Measurements from ENCODE around the gene ABCG1. TPM values are rescaled to one million over a fixed set of nuclear protein-coding genes. Genes with fewer than 3 reads are reported as not detected.

The ABCG1 gene
- total RNA-seq, 1 donor = 33.0 TPM

DNA sequence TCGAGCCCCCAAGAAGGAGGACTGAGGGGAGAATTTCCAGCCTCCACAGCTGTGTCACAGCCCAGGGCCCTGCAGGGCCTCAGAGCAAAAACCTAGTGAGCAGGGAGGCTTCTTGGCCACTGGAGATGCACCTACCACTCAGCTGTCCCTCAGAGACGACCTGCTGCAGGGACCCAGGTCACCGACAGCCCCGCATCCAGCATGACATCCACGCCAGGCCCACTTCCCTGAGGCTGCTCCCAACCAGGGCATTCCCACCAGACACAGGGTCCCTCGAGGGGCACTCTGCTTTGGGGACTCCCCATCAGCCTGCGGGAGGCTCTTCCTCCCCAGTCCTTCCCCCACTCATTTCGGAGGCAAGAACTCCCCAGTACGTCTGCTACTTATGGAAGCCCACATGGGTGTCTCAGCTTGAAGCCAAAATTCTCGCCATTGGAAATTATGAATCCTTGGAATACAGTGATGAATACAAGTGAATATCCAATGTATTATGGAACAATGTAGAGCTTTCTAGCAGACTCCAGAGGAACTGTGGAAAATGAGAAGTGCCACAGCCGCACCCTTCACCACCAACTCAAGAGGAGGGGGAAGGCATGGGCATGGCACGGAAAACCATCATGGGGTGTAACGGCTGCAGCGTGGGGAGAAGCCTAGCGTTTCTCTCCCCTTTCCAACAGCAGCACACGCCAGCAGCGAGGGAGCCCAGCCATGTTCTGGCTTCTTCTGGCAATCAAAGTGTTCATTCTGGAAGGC is 89.4 kb downstream of the ABCG1 start:
- H3K4me1 ChIP-seq (ENCODE audit: insufficient read depth, low read length) = peaks cover 28% of the 10 kb centered on the region
- H3K4me3 ChIP-seq (ENCODE audit: low read length) = no peak overlapping the region
- H3K27me3 ChIP-seq (ENCODE audit: insufficient read depth, low read length) = no peaks in the 10 kb centered on the region
- no peaks in the 10 kb centered on the region for H3K9me3 ChIP-seq (ENCODE audit: low read depth, low read length)

DNA sequence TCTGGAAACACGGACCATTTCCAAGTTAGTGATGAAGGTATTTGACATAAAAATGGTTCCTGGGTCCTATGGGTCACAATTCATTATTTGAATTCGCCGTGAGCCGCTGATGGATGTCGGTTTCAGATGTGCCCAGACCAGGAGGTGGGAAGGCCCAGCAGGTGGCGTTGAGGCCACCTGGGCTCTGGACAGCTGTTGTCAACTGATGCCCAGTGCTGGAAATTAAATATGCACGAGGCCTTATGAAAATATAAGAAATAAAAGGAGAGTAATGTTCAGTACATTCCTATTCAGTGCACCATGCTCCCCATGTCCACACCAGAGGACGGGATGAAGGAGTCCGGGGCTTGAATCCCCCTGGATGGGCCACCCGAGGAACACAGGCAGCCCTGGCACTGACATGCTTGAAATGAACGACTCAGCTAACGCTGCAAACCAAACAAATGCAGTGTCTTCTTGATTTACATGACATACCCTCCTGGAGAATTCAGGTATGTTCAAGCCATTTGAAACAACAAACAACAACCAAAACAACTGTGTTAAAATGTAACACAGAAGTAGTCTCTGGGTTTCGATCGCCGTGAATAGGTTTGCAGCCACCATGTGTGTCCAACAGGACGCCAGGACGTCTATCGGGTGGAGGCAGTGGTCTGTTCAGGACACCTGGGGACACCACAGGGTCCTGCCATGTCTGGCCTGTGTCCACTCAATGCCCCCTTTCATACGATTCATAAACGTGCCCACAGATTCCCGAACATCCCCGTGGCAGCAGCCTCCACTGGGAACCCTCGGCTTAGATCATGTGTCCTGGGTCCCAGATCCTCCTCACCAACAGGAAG is 90.2 kb downstream of the ABCG1 start:
- no peak overlapping the region for H3K4me3 ChIP-seq (ENCODE audit: low read length)
- H3K27me3 ChIP-seq (ENCODE audit: insufficient read depth, low read length) = no peaks in the 10 kb centered on the region
- no peaks in the 10 kb centered on the region for H3K9me3 ChIP-seq (ENCODE audit: low read depth, low read length)
- H3K4me1 ChIP-seq (ENCODE audit: insufficient read depth, low read length) = peaks cover 28% of the 10 kb centered on the region

DNA sequence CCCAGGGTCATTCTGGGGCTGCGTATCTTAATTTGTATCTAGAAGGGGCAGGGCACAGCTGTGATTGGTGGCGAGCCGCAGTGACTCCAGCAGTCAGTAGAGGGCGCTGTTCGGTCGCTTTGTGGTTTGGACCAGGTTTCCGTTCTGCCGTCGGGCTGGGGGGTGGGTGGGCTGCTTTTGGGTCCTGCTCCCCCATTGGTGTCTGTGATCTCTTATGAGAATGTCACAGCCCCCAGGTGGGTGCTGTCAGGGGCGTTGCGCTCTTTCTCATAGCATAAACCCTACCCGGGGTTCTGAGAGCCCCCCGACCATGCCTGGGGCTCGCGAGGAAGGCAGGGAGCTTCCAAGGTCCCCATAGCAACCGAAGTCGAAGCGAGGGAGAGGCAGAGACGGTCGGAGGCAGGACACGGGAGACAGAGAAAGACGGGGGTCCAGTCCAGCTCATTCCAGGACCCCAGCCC is 90.8 kb downstream of the ABCG1 start:
- Histone ChIP-seq H3K9me3 (ENCODE audit: low read depth, low read length) (no peaks in the 10 kb centered on the region), H3K27me3 (ENCODE audit: insufficient read depth, low read length) (no peaks in the 10 kb centered on the region), H3K4me3 (ENCODE audit: low read length) (no peak overlapping the region), H3K4me1 (ENCODE audit: insufficient read depth, low read length) (peaks cover 28% of the 10 kb centered on the region)

DNA sequence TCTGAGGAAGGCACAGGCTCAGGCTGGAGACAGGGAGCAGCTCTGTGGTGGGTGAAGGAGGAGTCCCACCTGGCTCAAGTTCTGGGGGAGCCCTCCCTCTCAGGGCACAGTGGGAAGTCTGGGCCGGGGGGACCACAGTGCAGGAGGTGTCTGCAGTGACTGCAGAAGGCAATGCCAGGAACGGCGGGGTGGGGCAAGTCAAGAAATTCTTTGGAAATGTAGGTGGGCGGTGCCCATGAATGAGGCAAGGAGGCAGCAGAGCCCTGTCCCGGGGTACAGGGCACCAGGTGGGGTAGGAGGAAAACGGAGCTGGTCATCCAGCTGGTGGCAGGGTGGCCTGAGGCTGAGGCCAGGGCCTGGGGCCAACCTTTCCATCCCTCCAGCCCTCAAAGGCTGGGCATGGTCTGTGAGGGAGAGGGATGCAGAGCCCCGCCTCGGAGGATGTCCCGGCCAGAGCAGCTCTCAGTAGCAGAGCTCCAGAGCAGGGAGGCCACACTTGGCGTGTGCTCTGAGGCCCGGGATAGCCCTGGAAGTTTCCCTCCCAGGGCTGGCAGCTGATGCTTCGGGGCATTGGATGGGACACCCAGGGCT is 91.6 kb downstream of the ABCG1 start:
- Histone ChIP-seq H3K4me1 (ENCODE audit: insufficient read depth, low read length) (peaks cover 28% of the 10 kb centered on the region), H3K4me3 (ENCODE audit: low read length) (no peak overlapping the region), H3K9me3 (ENCODE audit: low read depth, low read length) (no peaks in the 10 kb centered on the region), H3K27me3 (ENCODE audit: insufficient read depth, low read length) (no peaks in the 10 kb centered on the region)

DNA sequence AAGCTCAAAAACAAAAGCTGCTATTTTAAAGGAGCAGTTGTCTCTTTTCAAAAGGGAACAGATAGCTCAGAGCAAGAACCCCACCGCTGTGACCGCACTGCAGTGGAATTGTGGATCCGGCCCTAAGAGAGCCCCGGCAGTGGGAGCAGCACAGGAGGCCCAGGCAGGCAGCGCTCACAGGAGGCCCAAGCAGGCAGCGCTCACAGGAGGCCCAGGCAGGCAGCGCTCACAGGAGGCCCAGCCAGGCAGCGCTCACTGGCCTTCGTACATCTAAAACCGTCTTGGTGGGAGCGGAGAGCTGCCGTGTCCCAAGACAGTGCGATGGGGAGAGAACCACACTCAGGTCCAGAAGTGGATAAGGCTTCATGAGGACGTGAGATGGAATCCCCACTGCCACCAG is 92.2 kb downstream of the ABCG1 start:
- peaks cover 28% of the 10 kb centered on the region for H3K4me1 ChIP-seq (ENCODE audit: insufficient read depth, low read length)
- H3K27me3 ChIP-seq (ENCODE audit: insufficient read depth, low read length) = no peaks in the 10 kb centered on the region
- no peak overlapping the region for H3K4me3 ChIP-seq (ENCODE audit: low read length)
- H3K9me3 ChIP-seq (ENCODE audit: low read depth, low read length) = no peaks in the 10 kb centered on the region

DNA sequence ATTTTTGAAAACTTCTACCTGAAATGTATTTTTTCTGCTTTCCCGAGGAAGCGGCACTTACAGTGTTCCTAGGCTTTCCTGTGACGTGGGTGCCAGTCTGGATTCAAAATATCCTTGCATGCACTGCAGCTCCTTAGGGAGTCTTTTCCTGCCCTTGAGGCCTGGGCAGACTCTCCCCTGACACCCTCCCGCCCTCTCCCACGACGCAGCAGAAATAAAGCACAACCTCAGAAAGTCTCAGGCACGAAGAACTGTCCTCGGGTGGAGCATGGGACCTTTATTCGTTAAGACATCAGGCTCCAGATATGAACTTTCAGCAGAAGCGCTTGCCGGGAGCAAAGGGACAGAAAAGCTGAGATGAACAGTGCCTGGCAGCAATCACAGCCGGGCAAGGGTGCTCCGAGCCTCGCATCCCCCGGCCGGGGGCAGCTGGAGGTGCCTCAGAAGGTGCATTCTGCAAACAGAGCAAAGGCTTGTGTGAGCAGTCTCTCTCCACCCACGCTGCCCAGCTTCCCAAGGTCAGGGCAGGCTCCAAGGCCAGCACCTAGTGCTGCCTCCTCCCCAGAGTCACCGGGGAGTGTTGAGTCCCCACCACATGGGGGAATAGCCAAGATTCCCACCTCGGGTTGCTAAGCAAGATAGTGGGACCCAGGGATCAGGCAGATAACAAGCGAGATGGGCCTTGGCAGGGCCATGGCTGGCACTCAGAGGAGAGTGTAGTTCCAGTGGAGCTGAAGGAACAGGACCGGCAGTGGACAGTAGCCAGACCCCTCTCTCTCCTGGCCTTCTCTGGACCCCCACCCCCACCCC is 93.1 kb downstream of the ABCG1 start:
- H3K9me3 ChIP-seq (ENCODE audit: low read depth, low read length) = no peaks in the 10 kb centered on the region
- H3K27me3 ChIP-seq (ENCODE audit: insufficient read depth, low read length) = no peaks in the 10 kb centered on the region
- H3K4me3 ChIP-seq (ENCODE audit: low read length) = no peak overlapping the region
- H3K4me1 ChIP-seq (ENCODE audit: insufficient read depth, low read length) = peaks cover 24% of the 10 kb centered on the region

DNA sequence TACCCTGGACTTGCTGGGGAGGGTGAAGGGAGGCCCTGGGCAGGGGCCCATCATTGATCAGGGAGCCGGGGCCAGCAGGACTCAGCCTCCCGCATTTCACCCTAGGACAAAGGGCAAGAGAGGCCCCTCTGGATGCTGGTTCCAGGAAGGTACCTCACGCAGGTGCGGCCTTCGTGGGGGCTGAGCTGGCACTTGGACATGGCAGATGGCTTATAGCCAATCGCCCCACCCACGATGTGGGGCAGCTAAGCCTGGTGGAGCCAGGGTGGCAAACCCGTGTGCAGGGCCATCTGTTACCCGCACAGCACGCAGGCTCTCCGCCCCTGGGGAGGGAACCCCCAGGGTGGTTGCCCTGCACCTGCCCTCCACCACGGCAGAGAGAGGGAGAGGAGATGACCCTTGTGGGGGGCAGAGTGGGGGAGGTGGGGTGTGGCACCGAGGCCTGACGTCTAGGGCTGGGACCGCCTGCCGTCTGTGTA is 93.7 kb downstream of the ABCG1 start:
- H3K27me3 ChIP-seq (ENCODE audit: insufficient read depth, low read length) = no peaks in the 10 kb centered on the region
- no peak overlapping the region for H3K4me3 ChIP-seq (ENCODE audit: low read length)
- H3K9me3 ChIP-seq (ENCODE audit: low read depth, low read length) = no peaks in the 10 kb centered on the region
- H3K4me1 ChIP-seq (ENCODE audit: insufficient read depth, low read length) = peaks cover 24% of the 10 kb centered on the region

DNA sequence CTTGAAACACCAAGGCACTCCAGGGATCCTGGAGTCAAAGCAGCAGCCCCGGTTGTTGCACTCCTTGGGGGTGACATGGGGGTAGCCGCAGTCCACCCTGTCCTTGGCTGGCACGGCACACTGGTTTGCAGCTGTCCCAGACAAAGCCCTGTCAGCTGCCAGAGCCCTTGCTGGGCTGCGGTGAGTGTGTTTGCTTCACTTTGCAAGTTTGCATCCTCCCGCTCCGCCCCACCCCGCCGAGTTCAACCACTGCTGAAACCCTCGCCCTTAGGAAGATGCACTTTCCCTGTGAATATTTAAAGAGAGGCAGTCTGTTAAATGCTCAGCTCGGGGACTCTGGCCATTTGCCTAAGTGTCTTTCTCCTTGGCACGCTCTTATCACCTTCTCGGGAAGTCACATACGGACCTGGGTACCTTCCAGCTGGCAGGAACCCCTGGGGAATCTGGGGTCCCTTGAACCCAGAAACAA is 94.6 kb downstream of the ABCG1 start:
- peaks cover 19% of the 10 kb centered on the region for H3K4me1 ChIP-seq (ENCODE audit: insufficient read depth, low read length)
- H3K27me3 ChIP-seq (ENCODE audit: insufficient read depth, low read length) = no peaks in the 10 kb centered on the region
- H3K9me3 ChIP-seq (ENCODE audit: low read depth, low read length) = no peaks in the 10 kb centered on the region
- H3K4me3 ChIP-seq (ENCODE audit: low read length) = no peak overlapping the region

DNA sequence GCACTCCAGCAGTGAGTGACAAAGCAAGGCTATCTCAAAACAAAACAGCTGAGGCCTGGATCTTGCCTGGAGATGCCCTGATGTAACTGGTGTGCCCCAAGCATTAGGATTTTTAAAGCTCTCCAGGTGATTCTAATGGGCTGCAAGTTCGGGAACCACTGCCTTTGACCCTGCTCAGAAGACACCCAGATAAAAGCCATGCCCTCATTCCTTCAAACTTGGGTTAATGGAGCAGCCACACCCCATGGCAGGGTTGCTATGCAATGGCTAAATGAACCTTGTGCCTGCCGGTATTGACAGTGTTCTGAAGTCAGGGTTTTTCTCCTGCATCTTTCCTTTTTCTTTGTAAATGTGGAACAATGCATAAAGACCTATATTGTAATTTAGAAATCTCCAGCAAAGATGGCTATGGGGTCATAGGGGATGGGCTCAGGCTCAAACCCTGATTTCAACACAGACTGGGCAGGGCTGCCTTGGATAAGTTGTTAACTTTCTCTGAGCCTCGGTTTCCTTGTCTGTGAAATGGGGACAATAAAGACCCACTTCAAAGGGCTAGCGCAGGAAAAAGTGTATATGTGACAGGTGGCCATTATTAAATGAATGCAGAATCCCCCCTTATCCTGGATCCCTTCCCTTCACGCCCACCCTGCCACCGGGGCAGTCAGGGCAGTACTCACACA is 95.8 kb downstream of the ABCG1 start:
- H3K9me3 ChIP-seq (ENCODE audit: low read depth, low read length) = no peaks in the 10 kb centered on the region

DNA sequence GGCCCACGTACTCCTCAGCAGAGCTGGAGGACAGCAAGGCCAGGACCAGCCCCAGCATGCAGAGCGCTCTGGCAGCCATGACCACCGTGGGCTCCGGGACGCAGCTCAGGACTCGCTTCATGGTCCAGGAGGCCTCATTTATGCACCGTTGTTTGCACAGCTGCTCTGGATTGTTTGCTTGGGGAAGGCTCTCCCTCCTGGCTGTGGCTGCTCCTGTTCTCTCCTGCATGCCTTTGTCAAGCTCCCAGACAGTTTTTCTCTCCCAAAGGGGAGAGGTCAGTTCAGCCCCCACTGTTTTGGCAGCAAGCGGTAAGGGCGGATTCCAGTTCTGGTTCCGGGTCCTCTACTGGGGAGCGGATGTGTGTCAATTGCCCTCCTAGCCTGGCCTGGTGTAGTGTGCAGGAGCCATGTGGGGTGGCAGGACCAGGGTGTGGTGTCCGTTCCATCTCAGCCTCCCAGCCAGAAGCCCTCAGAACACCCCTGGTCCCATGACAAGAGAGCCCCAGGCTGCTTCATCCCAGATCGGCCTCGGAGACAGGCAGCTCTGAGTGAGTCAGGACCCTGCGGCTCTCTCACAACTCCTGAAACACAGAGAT is 96.5 kb downstream of the ABCG1 start, which contains the start of gene TFF3:
TSS of gene TFF3 (minus strand) at position 114 of the 596 bp plus-strand sequence. CDS start at position 79, 35 bp downstream.
- Histone ChIP-seq H3K27me3 (ENCODE audit: insufficient read depth, low read length) (no peaks in the 10 kb centered on the region), H3K4me1 (ENCODE audit: insufficient read depth, low read length) (peaks cover 21% of the 10 kb centered on the region), H3K9me3 (ENCODE audit: low read depth, low read length) (no peaks in the 10 kb centered on the region), H3K4me3 (ENCODE audit: low read length) (no peak within 1 kb of the TSS)

More for the DNA sequence above, 95.8 kb downstream of the ABCG1 start:
- Histone ChIP-seq H3K4me1 (ENCODE audit: insufficient read depth, low read length) (peaks cover 19% of the 10 kb centered on the region), H3K27me3 (ENCODE audit: insufficient read depth, low read length) (no peaks in the 10 kb centered on the region), H3K4me3 (ENCODE audit: low read length) (no peak overlapping the region)

DNA sequence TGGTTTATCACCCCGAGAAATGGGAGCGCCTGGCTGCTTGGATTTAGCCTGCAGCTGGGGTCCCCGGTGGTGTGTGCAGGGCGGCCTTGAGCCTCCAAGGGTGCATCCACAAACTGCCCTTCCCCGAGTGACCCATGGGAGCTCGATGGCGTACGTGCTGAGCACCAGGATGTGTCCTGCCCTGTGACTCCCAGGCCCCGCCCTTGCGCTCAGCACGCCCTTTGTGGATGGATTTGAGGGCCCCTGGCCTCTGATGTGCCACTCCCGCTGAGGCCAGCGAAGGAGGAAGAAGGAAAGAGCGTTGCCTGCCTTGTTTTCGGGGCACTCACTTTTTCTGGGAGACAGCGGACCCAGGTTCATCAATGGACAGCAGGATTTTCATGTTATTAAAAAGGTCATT is 98.0 kb downstream of the ABCG1 start:
- Histone ChIP-seq H3K27me3 (ENCODE audit: insufficient read depth, low read length) (no peaks in the 10 kb centered on the region), H3K9me3 (ENCODE audit: low read depth, low read length) (no peaks in the 10 kb centered on the region), H3K4me3 (ENCODE audit: low read length) (no peak overlapping the region), H3K4me1 (ENCODE audit: insufficient read depth, low read length) (peaks cover 21% of the 10 kb centered on the region)

DNA sequence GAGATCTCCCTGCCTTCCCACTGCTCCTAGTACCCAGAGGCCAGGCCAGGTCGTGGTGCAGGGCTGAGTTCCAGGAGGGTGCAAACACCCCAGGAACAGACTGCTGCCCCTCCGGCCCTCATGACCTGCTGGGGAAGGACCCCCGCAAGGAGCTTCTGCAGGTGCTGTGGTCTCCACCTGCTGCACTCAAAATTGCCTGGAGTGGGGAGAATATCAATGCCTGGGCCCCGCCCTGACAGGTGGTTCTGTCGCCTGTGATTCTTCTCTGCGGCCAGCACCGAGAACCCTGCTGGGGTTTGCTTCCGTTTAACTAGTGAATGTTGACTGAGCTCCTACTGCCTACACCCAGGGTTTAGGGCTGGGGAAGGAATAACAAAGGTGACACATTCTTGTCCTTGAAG is 98.4 kb downstream of the ABCG1 start:
- Histone ChIP-seq H3K4me3 (ENCODE audit: low read length) (no peak overlapping the region), H3K9me3 (ENCODE audit: low read depth, low read length) (no peaks in the 10 kb centered on the region), H3K27me3 (ENCODE audit: insufficient read depth, low read length) (no peaks in the 10 kb centered on the region), H3K4me1 (ENCODE audit: insufficient read depth, low read length) (peaks cover 21% of the 10 kb centered on the region)

DNA sequence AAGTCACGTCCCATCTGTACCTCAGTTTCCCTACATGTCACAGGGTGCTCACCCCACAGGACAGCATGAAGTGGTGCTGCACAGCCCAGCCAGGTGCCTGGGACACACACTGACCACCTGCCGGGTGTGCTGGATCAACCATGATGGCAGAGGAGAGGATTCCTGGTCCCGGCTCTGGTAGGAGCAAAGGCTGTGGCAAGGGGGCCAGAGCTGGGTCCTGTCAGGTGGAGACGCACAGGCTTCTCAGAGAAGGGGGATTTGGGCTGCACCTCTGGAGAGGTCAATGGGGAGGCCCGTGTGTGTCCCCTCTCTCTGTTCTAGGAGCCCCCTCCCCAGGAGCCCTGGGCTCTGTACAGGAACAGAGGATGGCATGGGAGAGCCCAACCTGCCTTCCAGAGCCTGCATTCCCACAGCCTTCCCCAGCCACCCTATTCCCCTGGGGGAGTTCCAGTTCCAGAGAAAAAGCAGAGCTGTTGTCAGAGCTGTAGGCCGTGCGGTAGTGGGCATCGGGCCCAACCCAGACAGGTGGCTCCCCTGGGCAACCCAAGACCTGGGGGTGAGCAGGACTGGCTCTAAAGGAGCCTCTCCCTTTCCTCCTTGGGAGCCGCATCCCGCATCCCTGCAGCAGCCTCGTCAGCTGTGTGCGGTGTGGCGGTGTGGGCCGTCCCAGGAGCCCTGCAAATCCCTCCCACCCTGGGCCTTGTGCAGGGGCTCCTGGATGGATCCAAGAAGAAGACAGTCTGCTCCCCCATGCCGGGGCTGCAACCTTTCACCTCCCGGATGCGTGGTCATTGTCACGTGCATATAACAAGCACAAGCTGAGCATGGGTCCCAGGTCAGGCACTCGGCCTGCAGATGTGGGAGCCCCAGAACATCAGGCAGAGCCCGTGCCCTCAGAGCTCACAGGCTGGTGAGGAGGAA is 99.1 kb downstream of the ABCG1 start:
- no peaks in the 10 kb centered on the region for H3K27me3 ChIP-seq (ENCODE audit: insufficient read depth, low read length)
- no peak overlapping the region for H3K4me3 ChIP-seq (ENCODE audit: low read length)
- H3K4me1 ChIP-seq (ENCODE audit: insufficient read depth, low read length) = peaks cover 21% of the 10 kb centered on the region
- no peaks in the 10 kb centered on the region for H3K9me3 ChIP-seq (ENCODE audit: low read depth, low read length)

Data from mononuclear cell (primary cell).